Loucy (cell line): Measurements from ENCODE around the gene U2SURP.
"Not testable (repeated sequence)": the region's sequence is repeated elsewhere in the genome, so short reads cannot be mapped to it uniquely, and the experiment has no call there.

Experiments
- CTCF ChIP-seq: fragments of 200-600 bp; sonication (generic); conservative IDR thresholded peaks from 2 replicates; pipeline ENCODE4 v1.5.1; 2014; ENCODE audit warnings: mild to moderate bottlenecking, antibody characterized with exemption, low read length
- EZH2phosphoT487 ChIP-seq: fragments of 200-600 bp; IDR thresholded peaks from 2 replicates; pipeline ENCODE4 v1.6.1; 2018; ENCODE audit warnings: antibody characterized with exemption, mild to moderate bottlenecking, moderate library complexity, borderline replicate concordance

DNA sequence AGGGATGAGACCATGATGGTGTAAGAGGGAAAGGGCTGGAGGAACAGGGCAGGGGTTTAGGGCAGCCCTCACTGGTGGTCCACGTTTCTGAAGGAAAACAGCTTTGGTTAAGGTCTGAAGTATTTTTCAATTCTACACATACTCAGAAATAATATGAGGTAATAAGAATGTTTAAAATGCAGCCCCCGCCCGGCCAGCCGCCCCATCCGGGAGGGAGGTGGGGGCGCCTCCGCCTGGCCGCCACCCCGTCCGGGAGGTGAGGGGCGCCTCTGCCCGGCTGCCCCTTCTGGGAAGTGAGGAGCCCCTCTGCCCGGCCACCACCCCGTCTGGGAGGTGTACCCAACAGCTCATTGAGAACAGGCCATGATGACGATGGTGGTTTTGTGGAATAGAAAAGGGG, 72.2 kb downstream of the U2SURP start:
- not testable (repeated sequence) for TF ChIP-seq EZH2phosphoT487, CTCF
